HEK293T (cell line): Measurements from ENCODE around the gene TGFBI.

ENCODE experiments used
- ARNT ChIP-seq: fragments of 450-650 bp; IDR thresholded peaks from 2 replicates; pipeline ENCODE4 v1.6.1; 2017; ENCODE audit warnings: mild to moderate bottlenecking
- BHLHE40 ChIP-seq: fragments of 450-650 bp; IDR thresholded peaks from 2 replicates; pipeline ENCODE4 v1.6.1; 2016; ENCODE audit warnings: mild to moderate bottlenecking, moderate library complexity, borderline replicate concordance
- CTBP1 ChIP-seq: fragments of 450-650 bp; IDR thresholded peaks from 2 replicates; pipeline ENCODE4 v1.6.1; 2016; ENCODE audit warnings: borderline replicate concordance
- FOXA1 ChIP-seq: fragments of 450-650 bp; IDR thresholded peaks from 2 replicates; pipeline ENCODE4 v1.6.1; 2016; ENCODE audit warnings: mild to moderate bottlenecking
- FOXK2 ChIP-seq: fragments of 450-650 bp; IDR thresholded peaks from 2 replicates; pipeline ENCODE4 v1.6.1; 2016; ENCODE audit warnings: mild to moderate bottlenecking
- FOXM1 ChIP-seq: fragments of 450-650 bp; IDR thresholded peaks from 2 replicates; pipeline ENCODE4 v1.6.1; 2017; ENCODE audit warnings: mild to moderate bottlenecking, borderline replicate concordance
- SP1 ChIP-seq: fragments of 450-650 bp; IDR thresholded peaks from 2 replicates; pipeline ENCODE4 v1.6.1; 2017
- SUZ12 ChIP-seq: fragments of 450-650 bp; IDR thresholded peaks from 2 replicates; pipeline ENCODE4 v1.6.1; 2016; ENCODE audit warnings: mild to moderate bottlenecking
- ZNF384 ChIP-seq: fragments of 450-650 bp; IDR thresholded peaks from 2 replicates; pipeline ENCODE4 v1.6.1; 2016

DNA sequence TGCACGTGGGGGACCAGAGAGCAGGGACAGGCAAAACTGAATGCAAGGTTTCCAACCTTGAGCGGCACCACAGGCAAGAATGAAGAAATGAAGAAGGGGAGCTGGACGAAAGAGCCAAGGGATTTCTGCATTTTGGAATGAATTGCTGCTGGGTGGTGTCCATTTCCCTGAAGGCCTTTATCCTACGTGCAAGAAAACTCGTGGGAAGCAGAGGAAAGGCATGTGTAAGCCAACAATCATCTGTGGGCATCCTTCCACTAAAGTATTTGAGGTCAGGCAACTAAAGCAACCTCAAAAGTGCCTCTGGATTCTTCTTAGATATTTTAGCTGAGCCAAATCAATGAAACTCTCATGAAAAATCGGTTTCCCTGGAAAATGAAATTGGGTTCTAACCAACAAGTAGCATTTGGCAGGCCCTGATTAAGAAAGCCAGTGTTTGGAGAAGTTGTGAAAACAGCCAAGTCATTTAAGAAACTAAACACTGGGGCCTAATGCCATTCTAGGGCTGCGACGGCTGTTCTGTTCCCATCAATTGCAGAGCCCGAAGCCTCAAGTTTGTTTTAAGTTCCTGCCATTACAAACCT lies 4.7 kb upstream of the TGFBI start:
- TF ChIP-seq ZNF384 (no peak), ARNT (no peak), FOXK2 (no peak), BHLHE40 (no peak), SUZ12 (no peak), FOXM1 (no peak), SP1 (no peak), CTBP1 (no peak), FOXA1 (no peak)
